ACC112 (cell line): Measurements from ENCODE around the gene ZNF397.
"Not testable (repeated sequence)": the region's sequence is repeated elsewhere in the genome, so short reads cannot be mapped to it uniquely, and the experiment has no call there.

ENCODE experiments used
- H2AFZ ChIP-seq: fragments of 200-600 bp; sonication (generic); one replicate; pipeline ENCODE4 v1.6.0; 2017; ENCODE audit warnings: antibody characterized with exemption, low read length; ENCODE audit not compliant: unreplicated experiment
- H3K27ac ChIP-seq: fragments of 200-600 bp; sonication (generic); 2 replicates; pipeline ENCODE4 v1.5.1; 2014; ENCODE audit warnings: low read depth, mild to moderate bottlenecking, antibody characterized with exemption, low read length, moderate library complexity
- H3K27me3 ChIP-seq: fragments of 200-600 bp; sonication (generic); 2 replicates; pipeline ENCODE4 v1.6.1; 2014; ENCODE audit warnings: mild to moderate bottlenecking, antibody characterized with exemption, low read length, moderate library complexity, mixed read lengths; ENCODE audit not compliant: insufficient read depth
- H3K36me3 ChIP-seq: fragments of 200-600 bp; sonication (generic); 2 replicates; pipeline ENCODE4 v1.6.1; 2016; ENCODE audit warnings: mild to moderate bottlenecking, antibody characterized with exemption, low read length, moderate library complexity, mixed read lengths; ENCODE audit not compliant: insufficient read depth
- H3K4me1 ChIP-seq: fragments of 200-600 bp; sonication (generic); one replicate; pipeline ENCODE4 v1.6.1; 2016; ENCODE audit warnings: low read length, mixed read lengths; ENCODE audit not compliant: insufficient read depth, unreplicated experiment, control insufficient read depth
- H3K4me3 ChIP-seq: fragments of 200-600 bp; sonication (generic); 2 replicates; pipeline ENCODE4 v1.5.1; 2014; ENCODE audit warnings: mild to moderate bottlenecking, low read depth, low read length
- H3K79me2 ChIP-seq: fragments of 200-600 bp; sonication (generic); one replicate; pipeline ENCODE4 v1.6.0; 2016; ENCODE audit warnings: low read length; ENCODE audit not compliant: control insufficient read depth, unreplicated experiment, insufficient read depth

ZNF397 gene

DNA sequence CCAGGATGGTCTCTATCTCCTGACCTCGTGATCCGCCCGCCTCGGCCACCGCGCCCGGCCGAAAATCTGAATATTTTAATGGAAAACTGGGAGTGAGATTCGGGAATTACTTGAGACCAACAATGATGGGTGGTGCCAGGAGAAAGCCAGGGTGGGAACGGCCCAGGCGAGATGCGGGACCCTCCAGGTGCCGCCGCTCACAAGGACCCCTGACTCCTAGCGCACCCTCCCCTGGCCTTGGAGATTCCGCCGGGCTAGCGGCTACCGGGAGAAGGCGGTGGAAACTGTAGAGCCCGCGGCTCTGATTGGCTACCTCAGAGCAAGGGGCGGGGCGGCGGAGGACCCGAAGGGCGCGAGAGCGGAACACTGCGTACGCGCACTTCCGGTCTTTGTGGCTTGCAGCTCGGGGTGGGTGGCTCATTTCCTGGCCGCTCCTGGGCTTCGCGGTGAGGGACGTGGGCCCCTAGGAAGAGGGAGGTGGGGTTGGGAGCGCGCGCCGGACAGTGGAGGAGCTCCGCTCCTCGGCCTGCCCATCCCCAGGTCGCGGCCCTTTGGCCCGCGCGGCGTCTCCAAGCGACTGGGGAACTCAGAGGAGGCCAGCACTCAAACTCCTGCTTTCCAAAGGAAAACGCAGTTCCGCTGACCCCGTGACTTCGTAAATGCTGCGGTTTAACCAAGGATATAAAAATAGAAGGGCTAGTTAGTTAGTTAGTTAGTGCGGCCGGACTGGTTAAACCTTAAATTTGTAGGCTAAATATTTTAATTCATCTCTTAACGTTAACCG, at the start of gene ZNF397:
Gene ZNF397 (plus strand): TSS at position 371 of the 784 bp plus-strand sequence. CDS start 1,437 bp downstream, outside the sequence.
- Histone ChIP-seq H3K79me2 (peaks cover 8% of the 10 kb centered on the region), H3K4me1 (peaks cover 11% of the 10 kb centered on the region), H3K4me3 (peak within 1 kb of the TSS; percentile 77), H3K27me3 (no peaks in the 10 kb centered on the region), H3K36me3 (peaks cover 35% of the 10 kb centered on the region), H3K27ac (peak within 1 kb of the TSS; percentile 91), H2AFZ (peak within 1 kb of the TSS; percentile 96)

- Histone ChIP-seq H3K27ac (no peak overlapping the region), H3K4me1 (no peaks in the 10 kb centered on the region), H3K27me3 (no peaks in the 10 kb centered on the region), H3K36me3 (no peaks in the 10 kb centered on the region), H2AFZ (peak overlapping the region; percentile 69), H3K4me3 (no peak overlapping the region), H3K79me2 (no peaks in the 10 kb centered on the region)
Observed at GRCh38 chr18:35191698-35192025, 49.2 kb upstream of the ZNF397 start.

- H3K79me2 ChIP-seq = no peaks in the 10 kb centered on the region
- peak overlapping the region; percentile 11 for H2AFZ ChIP-seq
- no peak overlapping the region for H3K27ac ChIP-seq
- no peak overlapping the region for H3K4me3 ChIP-seq
- no peaks in the 10 kb centered on the region for H3K36me3 ChIP-seq
- no peaks in the 10 kb centered on the region for H3K4me1 ChIP-seq
- H3K27me3 ChIP-seq = no peaks in the 10 kb centered on the region
Observed at GRCh38 chr18:35192415-35192814, 48.4 kb upstream of the ZNF397 start.

DNA sequence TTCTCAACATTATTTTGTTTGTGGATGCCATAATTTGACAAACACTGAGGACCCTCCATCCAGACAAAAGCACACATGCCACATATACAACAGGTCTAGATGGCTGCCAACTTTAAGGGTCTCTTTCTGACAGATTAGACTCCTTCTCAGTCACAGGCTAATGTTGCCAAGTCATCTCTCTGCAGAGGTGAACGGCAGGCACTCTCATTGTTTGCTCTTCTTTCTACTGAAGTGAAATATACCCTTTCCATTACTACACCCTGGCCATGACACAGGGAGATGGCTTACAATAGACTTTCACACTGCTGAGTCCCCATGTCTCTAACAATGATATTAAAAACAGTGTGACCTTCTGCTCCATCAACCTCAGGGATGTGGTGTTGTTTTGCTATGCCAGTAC, 47.5 kb upstream of the ZNF397 start:
- Histone ChIP-seq H3K27me3 (no peaks in the 10 kb centered on the region), H3K36me3 (no peaks in the 10 kb centered on the region), H2AFZ (no peak overlapping the region), H3K79me2 (no peaks in the 10 kb centered on the region), H3K27ac (no peak overlapping the region), H3K4me1 (no peaks in the 10 kb centered on the region), H3K4me3 (no peak overlapping the region)

GRCh38 chr18:35197296-35197695, 43.5 kb upstream of the ZNF397 start:
- Histone ChIP-seq H3K4me3 (no peak overlapping the region), H2AFZ (no peak overlapping the region), H3K27me3 (no peaks in the 10 kb centered on the region), H3K79me2 (no peaks in the 10 kb centered on the region), H3K4me1 (no peaks in the 10 kb centered on the region), H3K27ac (no peak overlapping the region), H3K36me3 (no peaks in the 10 kb centered on the region)

DNA sequence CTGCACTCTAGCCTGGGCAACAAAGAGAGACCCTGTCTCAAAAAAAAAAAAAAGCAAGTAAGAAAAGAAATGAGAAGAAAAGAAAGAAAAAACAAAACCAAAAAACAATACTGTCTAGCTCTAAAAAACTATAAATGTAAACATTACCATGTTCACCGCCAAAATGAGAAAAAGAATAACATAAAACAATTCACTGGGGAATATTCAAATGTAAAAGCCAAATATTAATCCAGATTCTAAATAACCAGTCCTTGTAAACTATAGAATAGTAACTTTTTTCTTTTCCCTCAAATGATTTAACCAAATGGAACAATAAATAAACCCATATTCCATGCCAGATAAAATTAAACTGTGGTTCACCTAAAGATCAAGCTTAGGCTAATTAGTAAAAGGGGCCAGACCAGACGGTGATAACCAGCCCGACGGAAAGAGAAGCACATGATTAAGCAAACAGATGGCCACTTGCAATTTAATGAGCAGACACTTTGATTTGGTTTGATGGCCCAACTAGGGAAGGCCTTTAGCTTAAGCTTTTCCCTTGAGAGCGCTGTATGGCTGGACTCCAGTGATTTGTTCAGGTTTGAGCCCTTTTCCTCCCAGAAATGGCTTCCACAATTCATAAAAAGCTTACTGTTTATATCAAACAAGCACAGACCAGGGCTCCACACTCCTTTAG, 39.4 kb upstream of the ZNF397 start:
- Histone ChIP-seq H3K27me3 (no peaks in the 10 kb centered on the region), H3K36me3 (no peaks in the 10 kb centered on the region), H3K79me2 (no peaks in the 10 kb centered on the region), H3K27ac (no peak overlapping the region), H2AFZ (no peak overlapping the region), H3K4me1 (no peaks in the 10 kb centered on the region), H3K4me3 (no peak overlapping the region)

- Histone ChIP-seq H3K36me3 (no peaks in the 10 kb centered on the region), H3K79me2 (no peaks in the 10 kb centered on the region), H2AFZ (no peak overlapping the region), H3K27me3 (no peaks in the 10 kb centered on the region), H3K4me3 (no peak overlapping the region), H3K4me1 (no peaks in the 10 kb centered on the region), H3K27ac (no peak overlapping the region)
Observed at GRCh38 chr18:35203067-35203466, 37.8 kb upstream of the ZNF397 start.

DNA sequence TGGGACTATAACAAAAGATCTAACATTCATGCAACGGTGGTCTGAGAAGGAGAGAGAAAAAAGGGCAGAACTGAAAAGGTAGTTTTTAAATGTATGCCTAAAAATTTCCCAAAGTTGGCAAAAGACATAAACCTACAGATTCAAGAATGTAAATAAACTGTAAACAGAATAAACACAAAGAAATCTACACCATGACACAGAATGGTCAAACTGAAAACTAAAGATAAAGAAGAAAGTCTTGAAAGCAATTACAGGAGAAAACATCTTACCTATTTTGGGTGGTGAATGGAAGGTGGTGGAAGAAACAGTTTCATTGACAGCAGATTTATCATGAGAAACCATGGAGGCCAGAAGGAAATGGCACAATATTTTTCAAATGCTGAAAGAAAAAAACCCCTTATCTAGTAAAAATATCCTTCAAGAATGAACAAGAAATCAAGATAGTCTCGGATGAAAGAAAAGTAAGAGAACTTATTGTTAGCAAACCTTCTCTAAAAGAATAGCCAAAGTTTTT, 35.6 kb upstream of the ZNF397 start:
- H3K27me3 ChIP-seq = no peaks in the 10 kb centered on the region
- H3K4me1 ChIP-seq = no peaks in the 10 kb centered on the region
- H3K27ac ChIP-seq = no peak overlapping the region
- no peak overlapping the region for H2AFZ ChIP-seq
- no peaks in the 10 kb centered on the region for H3K79me2 ChIP-seq
- no peak overlapping the region for H3K4me3 ChIP-seq
- no peaks in the 10 kb centered on the region for H3K36me3 ChIP-seq

- H2AFZ ChIP-seq, H3K27me3 ChIP-seq, H3K36me3 ChIP-seq, H3K79me2 ChIP-seq, H3K27ac ChIP-seq, H3K4me1 ChIP-seq, H3K4me3 ChIP-seq: not testable (repeated sequence)
Observed at GRCh38 chr18:35205746-35206458, 34.9 kb upstream of the ZNF397 start.

- Histone ChIP-seq H2AFZ (no peak overlapping the region), H3K79me2 (no peaks in the 10 kb centered on the region), H3K4me3 (no peak overlapping the region), H3K27ac (no peak overlapping the region), H3K36me3 (no peaks in the 10 kb centered on the region), H3K27me3 (no peaks in the 10 kb centered on the region), H3K4me1 (peaks cover 2% of the 10 kb centered on the region)
Observed at GRCh38 chr18:35215026-35215425, 25.8 kb upstream of the ZNF397 start.
